ENCODE data around the gene LRRN2. TPM values are rescaled to one million over a fixed set of nuclear protein-coding genes. Genes with fewer than 3 reads are reported as not detected.

LRRN2 gene
- total RNA-seq, 8 experiments from 2014 or later = 0.70 to 24.4 (median 6.0) TPM

- H3K4me1 ChIP-seq (replicated peaks in 1 of 2) = peaks cover 12 to 14% of the 10 kb centered on the region in 2 donors
- H3K27ac ChIP-seq = no peak overlapping the region
- no peak for ATAC-seq (replicated peaks in 6 of 8)
- WGBS, 10 experiments = 20 to 83% (median 77%) methylated on average over 1 to 9 of the region's 9 CpGs; no CpG with 5 or more reads in 2 of the 10 experiments
- H3K4me3 ChIP-seq = no peak overlapping the region
- in situ Hi-C loops (cut with MboI; ENCODE audit: low pct_unique_long_range_greater_than_20kb in 2 of 9, low sequenced_read_pairs in 9 of 9, unreplicated experiment in 9 of 9) = no loop called here
Measured at GRCh38 chr1:204725821-204726448, 40.4 kb upstream of the LRRN2 start.

- H3K4me3 ChIP-seq = no peak overlapping the region
- H3K4me1 ChIP-seq (replicated peaks in 1 of 2) = peaks cover 14 to 16% of the 10 kb centered on the region in 2 donors
- in situ Hi-C loops (cut with MboI; ENCODE audit: low pct_unique_long_range_greater_than_20kb in 2 of 9, low sequenced_read_pairs in 9 of 9, unreplicated experiment in 9 of 9) = no loop called here
- peak in 3 of 8 experiments; percentile 51 to 55 (median 52) for ATAC-seq (replicated peaks in 6 of 8)
- no peak overlapping the region for H3K27ac ChIP-seq
- WGBS, 10 experiments = 14 to 93% (median 84%) methylated on average over 1 to 8 of the region's 8 CpGs; no CpG with 5 or more reads in 3 of the 10 experiments
Measured at GRCh38 chr1:204723131-204723787, 37.7 kb upstream of the LRRN2 start.

DNA sequence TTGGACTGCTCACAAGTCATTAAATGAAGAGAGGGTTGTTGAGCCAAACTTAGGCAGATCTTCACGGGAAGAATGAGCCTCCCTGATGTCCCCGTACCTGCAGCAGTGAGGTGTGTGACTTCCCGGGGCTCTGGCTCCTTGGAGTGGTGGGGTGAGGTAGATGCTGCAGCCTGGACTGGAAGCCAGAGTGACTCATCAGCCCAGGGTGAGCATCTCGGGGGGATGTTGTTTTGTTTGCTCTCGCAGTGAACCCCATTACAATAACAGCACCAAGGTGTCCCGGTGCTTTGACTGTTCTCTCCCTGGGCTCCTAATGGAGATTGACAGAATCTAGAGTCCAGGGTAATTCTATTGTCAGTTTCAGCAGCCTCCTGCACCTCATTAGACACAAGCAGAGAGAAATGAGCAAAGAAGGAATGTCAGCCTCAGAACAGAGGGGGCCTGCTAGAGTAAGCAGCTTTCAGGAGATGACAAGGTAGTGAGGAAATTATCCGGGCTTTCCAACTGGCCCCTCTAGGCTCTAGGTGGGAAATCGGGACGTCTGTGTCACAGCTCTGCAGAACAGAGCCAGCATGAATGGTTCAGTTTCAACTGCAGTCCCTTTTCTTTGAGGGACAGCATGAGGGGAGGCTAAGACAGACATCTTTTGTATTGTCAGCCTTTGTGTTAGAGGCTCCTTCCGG, 36.0 kb upstream of the LRRN2 start:
- peaks cover 14 to 19% of the 10 kb centered on the region in 2 donors for H3K4me1 ChIP-seq (replicated peaks in 1 of 2)
- no peak overlapping the region for H3K4me3 ChIP-seq
- ATAC-seq (replicated peaks in 6 of 8) = peak in 5 of 8 experiments; percentile 58 to 77 (median 69)
- H3K27ac ChIP-seq = peak overlapping the region in 1 of 2 donors; percentile 26
- in situ Hi-C loops (cut with MboI; ENCODE audit: low pct_unique_long_range_greater_than_20kb in 2 of 9, low sequenced_read_pairs in 9 of 9, unreplicated experiment in 9 of 9) = no loop called here
- WGBS, 10 experiments = 0 to 42% (median 32%) methylated on average over 1 to 10 of the region's 10 CpGs; no CpG with 5 or more reads in 2 of the 10 experiments

- Histone ChIP-seq H3K4me1 (replicated peaks in 1 of 2) (peaks cover 45 to 54% of the 10 kb centered on the region in 2 donors), H3K4me3 (no peak overlapping the region), H3K27ac (no peak overlapping the region)
- in situ Hi-C loops (cut with MboI; ENCODE audit: low pct_unique_long_range_greater_than_20kb in 2 of 9, low sequenced_read_pairs in 9 of 9, unreplicated experiment in 9 of 9) = no loop called here
- no peak for ATAC-seq (replicated peaks in 6 of 8)
Measured at GRCh38 chr1:204716660-204717059, 31.1 kb upstream of the LRRN2 start.

- WGBS, 10 experiments = 18 to 35% (median 31%) methylated on average over 3 to 9 of the region's 12 CpGs; no CpG with 5 or more reads in 2 of the 10 experiments
- peaks cover 55 to 64% of the 10 kb centered on the region in 2 donors for H3K4me1 ChIP-seq (replicated peaks in 1 of 2)
- peak in 6 of 8 experiments; percentile 53 to 64 (median 59) for ATAC-seq (replicated peaks in 6 of 8)
- H3K27ac ChIP-seq = peak overlapping the region in 1 of 2 donors; percentile 17
- in situ Hi-C loops (cut with MboI; ENCODE audit: low pct_unique_long_range_greater_than_20kb in 2 of 9, low sequenced_read_pairs in 9 of 9, unreplicated experiment in 9 of 9) = no loop called here
- no peak overlapping the region for H3K4me3 ChIP-seq
Measured at GRCh38 chr1:204714861-204715511, 29.4 kb upstream of the LRRN2 start.

- in situ Hi-C loops (cut with MboI; ENCODE audit: low pct_unique_long_range_greater_than_20kb in 2 of 9, low sequenced_read_pairs in 9 of 9, unreplicated experiment in 9 of 9) = no loop called here
- Histone ChIP-seq H3K4me3 (no peak overlapping the region), H3K4me1 (replicated peaks in 1 of 2) (peaks cover 60 to 71% of the 10 kb centered on the region in 2 donors), H3K27ac (peak overlapping the region in 1 of 2 donors; percentile 17)
- ATAC-seq (replicated peaks in 6 of 8) = peak in 1 of 8 experiments; percentile 29
- WGBS, 10 experiments = 13 to 63% (median 57%) methylated on average over 3 to 5 of the region's 6 CpGs; no CpG with 5 or more reads in 4 of the 10 experiments
Measured at GRCh38 chr1:204714194-204714860, 28.8 kb upstream of the LRRN2 start.

DNA sequence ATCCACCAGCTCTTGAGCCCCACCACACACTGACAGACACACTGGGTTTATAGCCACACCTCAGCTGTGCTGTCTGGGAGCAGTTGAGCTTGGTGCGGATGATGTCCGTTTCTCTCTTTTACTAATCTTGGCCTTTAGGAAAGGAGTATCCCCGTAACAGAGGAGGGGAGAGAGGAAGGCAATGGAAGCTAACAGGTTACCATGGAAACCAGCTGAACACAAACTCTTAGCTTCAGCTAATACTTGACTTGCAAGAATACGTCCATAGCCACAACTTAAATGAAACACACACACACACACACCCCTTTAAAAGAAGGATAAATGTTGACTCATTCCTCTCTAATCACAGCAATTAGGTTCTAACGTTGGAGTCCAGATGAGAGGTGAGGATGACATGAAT, 28.0 kb upstream of the LRRN2 start:
- 0 to 43% (median 35%) methylated on average over 1 to 5 of the region's 5 CpGs; no CpG with 5 or more reads in 2 of the 10 experiments for WGBS, 10 experiments

DNA sequence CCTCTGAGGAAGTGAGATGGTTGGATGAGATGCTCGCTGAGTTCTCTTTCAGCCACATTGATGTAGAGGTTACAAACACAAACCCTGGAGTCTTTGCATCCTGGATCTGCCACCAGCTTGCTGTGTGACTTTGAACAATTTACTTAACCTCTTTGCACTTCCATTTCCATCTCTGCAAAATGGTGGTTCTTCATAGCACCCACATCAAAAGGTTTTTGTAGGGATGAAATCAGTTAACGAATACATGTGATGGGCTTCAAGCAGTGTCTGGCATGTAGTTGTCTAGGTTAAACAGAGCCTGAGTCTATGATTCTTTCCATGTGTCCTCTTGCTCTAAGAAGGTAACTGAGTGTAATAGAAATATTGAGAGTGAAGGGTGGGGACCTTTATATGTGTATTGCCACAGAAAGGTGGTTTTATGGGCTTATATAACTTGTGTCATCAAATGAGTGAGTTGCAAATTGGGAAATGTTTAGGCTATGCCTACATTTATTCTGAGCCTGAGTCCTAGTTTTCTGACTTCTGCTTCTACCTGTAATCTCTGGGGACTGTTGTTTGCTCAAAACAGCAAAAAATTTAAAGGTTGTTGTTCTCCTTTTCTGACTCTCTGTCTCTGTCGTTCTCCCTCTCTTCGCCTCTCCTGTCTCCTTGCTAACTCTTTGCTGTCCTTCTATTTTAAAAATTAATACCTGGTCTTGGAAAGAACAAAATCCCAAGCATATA, 27.3 kb upstream of the LRRN2 start:
- Histone ChIP-seq H3K4me3 (no peak overlapping the region), H3K4me1 (replicated peaks in 1 of 2) (peaks cover 60 to 65% of the 10 kb centered on the region in 2 donors), H3K27ac (no peak overlapping the region)
- WGBS, 10 experiments = 20 to 100% (median 86%) methylated on average over 1 to 4 of the region's 4 CpGs; no CpG with 5 or more reads in 1 of the 10 experiments
- no peak for ATAC-seq (replicated peaks in 6 of 8)
- in situ Hi-C loops (cut with MboI; ENCODE audit: low pct_unique_long_range_greater_than_20kb in 2 of 9, low sequenced_read_pairs in 9 of 9, unreplicated experiment in 9 of 9) = no loop called here

More for the DNA sequence above, 28.0 kb upstream of the LRRN2 start:
- H3K27ac ChIP-seq = no peak overlapping the region
- H3K4me3 ChIP-seq = no peak overlapping the region
- H3K4me1 ChIP-seq (replicated peaks in 1 of 2) = peaks cover 60 to 71% of the 10 kb centered on the region in 2 donors
- peak in 3 of 8 experiments; percentile 3 to 32 (median 7) for ATAC-seq (replicated peaks in 6 of 8)
- in situ Hi-C loops (cut with MboI; ENCODE audit: low pct_unique_long_range_greater_than_20kb in 2 of 9, low sequenced_read_pairs in 9 of 9, unreplicated experiment in 9 of 9) = no loop called here

- 0 to 77% (median 42%) methylated on average over 2 to 22 of the region's 23 CpGs; no CpG with 5 or more reads in 1 of the 10 experiments for WGBS, 10 experiments
- H3K4me1 ChIP-seq (replicated peaks in 1 of 2) = peaks cover 66 to 71% of the 10 kb centered on the region in 2 donors
- peak; percentile 23 to 59 (median 43) for ATAC-seq (replicated peaks in 6 of 8)
- H3K4me3 ChIP-seq = no peak overlapping the region
- H3K27ac ChIP-seq = no peak overlapping the region
- in situ Hi-C loops (cut with MboI; ENCODE audit: low pct_unique_long_range_greater_than_20kb in 2 of 9, low sequenced_read_pairs in 9 of 9, unreplicated experiment in 9 of 9) = no loop called here
Measured at GRCh38 chr1:204711947-204712701, 26.6 kb upstream of the LRRN2 start.

- in situ Hi-C loops (cut with MboI; ENCODE audit: low pct_unique_long_range_greater_than_20kb in 2 of 9, low sequenced_read_pairs in 9 of 9, unreplicated experiment in 9 of 9) = no loop called here
- Histone ChIP-seq H3K4me1 (replicated peaks in 1 of 2) (peaks cover 74 to 79% of the 10 kb centered on the region in 2 donors), H3K4me3 (no peak overlapping the region), H3K27ac (peak overlapping the region in 1 of 2 donors; percentile 24)
- WGBS, 10 experiments = 22 to 54% (median 36%) methylated on average over 1 to 11 of the region's 16 CpGs; no CpG with 5 or more reads in 3 of the 10 experiments
- peak in 3 of 8 experiments; percentile 5 to 18 (median 13) for ATAC-seq (replicated peaks in 6 of 8)
Measured at GRCh38 chr1:204711103-204711946, 25.8 kb upstream of the LRRN2 start.
